Fibroblast of the aortic adventitia (primary cell): Measurements from ENCODE around the gene MAPKAP1. TPM values are rescaled to one million over a fixed set of nuclear protein-coding genes. Genes with fewer than 3 reads are reported as not detected.
A peak's percentile ranks its signal among the peaks of the same experiment; 100 is the strongest.

ENCODE experiments used
- DNase-seq: peaks from one replicate; pipeline ENCODE4 v3.0.0-alpha.2; 2010; ENCODE audit warnings: low read depth
- H3K4me3 ChIP-seq: 2 replicates; pipeline ENCODE4 v1.5.1; 2011; ENCODE audit warnings: low read depth, mild to moderate bottlenecking, control low read depth, low read length, moderate library complexity
- total RNA-seq: library from RNA; depleted of rRNA; stranded (reverse); fragments of >200 nt; gene quantifications from 2 replicates; pipeline ENCODE4 v1.2.3, GENCODE V29; 2012; ENCODE audit warnings: low replicate concordance
- TF ChIP-seq, protein P1 (sequence below): IDR thresholded peaks from 2 replicates; pipeline ENCODE4 v1.5.1; 2011; ENCODE audit warnings: mild to moderate bottlenecking, low read length, control low read depth, inconsistent platforms; ENCODE audit not compliant: insufficient read depth

Gene MAPKAP1
- total RNA-seq, 1 donor: 90.6 TPM

DNA sequence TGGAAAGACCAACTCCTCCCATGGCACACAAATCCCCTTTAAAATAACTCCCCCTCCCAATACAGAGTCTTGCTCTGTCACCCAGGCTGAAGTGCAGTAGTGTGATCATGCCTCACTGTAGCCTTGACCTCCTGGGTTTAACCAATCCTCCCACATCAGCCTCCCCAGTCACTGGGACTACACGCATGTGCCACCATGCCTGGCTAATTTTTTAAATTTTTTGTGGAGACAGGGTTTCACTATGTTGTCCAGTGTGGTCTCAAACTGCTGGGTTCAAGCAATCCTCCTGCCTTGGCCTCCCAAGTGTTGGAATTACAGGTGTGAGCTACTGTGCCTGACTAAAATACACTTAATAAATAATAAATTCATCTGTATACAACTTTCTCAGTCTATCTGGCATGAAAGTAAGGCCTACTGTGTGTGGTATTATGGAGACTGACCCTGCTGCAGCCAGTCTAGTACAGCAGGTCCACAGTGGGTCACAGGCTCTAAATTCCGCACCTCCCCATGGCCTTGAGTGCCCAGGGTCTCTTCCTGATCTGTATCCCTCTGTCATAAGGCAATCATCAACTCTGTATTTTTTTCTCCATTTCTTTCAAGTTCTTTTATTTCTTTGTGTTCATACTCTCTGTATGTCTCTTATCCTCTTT, 169.4 kb downstream of the MAPKAP1 start:
- H3K4me3 ChIP-seq: no peak overlapping the region
- no peak for DNase-seq
- TF ChIP-seq, protein P1, sequence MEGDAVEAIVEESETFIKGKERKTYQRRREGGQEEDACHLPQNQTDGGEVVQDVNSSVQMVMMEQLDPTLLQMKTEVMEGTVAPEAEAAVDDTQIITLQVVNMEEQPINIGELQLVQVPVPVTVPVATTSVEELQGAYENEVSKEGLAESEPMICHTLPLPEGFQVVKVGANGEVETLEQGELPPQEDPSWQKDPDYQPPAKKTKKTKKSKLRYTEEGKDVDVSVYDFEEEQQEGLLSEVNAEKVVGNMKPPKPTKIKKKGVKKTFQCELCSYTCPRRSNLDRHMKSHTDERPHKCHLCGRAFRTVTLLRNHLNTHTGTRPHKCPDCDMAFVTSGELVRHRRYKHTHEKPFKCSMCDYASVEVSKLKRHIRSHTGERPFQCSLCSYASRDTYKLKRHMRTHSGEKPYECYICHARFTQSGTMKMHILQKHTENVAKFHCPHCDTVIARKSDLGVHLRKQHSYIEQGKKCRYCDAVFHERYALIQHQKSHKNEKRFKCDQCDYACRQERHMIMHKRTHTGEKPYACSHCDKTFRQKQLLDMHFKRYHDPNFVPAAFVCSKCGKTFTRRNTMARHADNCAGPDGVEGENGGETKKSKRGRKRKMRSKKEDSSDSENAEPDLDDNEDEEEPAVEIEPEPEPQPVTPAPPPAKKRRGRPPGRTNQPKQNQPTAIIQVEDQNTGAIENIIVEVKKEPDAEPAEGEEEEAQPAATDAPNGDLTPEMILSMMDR: no peak

DNA sequence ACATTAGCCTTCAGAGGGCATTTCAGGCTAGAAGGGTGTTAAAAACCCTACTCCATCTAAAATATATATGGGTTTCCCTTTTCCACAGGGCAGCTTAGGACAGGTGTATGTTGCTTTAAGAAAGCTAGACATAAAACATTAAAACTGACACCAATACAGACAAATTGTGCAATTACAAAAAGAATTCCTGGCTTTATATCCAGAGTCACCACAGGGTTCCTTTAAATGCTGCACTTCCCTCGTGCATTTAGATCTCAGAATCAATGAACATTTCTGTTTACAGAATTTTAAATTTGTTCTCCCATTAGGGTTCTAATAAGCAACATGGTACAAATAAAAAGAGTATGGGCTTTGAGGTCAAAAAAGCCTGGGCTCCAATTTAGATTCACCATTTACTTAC, 170.2 kb downstream of the MAPKAP1 start:
- DNase-seq: peak; percentile 27
- H3K4me3 ChIP-seq: no peak overlapping the region
- TF ChIP-seq, protein P1: no peak

DNA sequence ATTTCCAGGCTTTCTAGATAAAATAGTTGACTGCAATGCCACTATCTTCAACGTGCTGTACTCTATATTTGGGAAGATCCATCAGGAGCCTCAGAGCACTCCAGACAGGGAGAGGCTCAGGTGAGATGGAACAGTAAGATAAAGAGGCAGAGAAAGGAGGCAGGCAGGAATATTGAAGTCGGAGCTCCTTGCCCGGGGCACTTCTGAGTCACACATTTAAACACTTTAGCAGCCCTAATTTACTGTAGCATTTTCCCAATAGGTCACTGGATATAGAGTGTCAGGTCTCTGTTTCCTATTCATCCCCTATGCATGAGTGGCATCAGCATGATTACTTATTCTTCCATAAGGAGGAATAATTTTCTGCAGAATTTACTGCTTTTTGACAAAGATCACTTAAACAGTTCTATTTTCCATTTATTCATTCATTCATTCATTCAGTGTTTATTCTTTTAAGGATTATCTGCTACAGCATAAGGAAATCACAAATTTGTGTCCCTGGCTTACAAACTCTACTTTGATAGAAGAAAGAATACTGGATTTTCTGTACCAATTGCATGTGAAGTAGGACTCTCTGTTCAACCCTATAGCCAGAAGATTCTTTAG, 170.7 kb downstream of the MAPKAP1 start:
- TF ChIP-seq, protein P1: no peak
- H3K4me3 ChIP-seq: no peak overlapping the region
- no peak for DNase-seq

DNA sequence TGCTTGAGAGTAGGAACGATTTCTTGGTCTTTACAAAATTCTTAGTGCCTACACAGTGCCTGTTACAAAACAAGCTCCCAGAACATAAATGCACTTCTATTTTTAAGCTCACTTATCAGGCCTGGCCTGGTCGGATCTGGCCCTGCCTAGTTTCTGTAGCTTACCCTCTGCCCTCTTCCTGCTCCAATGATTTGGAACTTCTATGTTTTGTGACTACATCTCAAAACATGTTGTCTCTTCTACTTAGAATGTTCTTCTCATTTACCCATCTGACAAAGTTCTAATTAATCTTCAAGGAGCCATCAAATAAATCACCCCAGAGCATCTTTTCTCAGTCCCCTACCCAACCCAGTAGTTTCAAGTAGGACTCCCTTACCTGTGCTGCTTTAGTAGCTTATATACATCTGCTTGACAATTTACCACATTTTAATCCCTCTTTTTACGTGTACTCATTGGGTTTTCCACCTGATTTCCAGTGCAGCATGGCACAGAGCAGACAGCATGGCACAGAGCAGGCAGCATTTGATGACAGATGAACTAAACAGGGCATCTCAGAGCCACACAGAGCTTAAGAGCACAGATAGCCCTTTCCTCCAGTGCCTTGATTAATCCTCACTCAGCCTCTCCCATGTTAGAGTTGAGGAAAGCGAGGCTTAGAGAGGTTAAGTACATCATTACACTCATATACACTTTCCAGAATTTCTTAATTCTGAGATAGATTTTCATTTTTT, 171.9 kb downstream of the MAPKAP1 start:
- no peak for DNase-seq
- TF ChIP-seq, protein P1: no peak
- H3K4me3 ChIP-seq: no peak overlapping the region

DNA sequence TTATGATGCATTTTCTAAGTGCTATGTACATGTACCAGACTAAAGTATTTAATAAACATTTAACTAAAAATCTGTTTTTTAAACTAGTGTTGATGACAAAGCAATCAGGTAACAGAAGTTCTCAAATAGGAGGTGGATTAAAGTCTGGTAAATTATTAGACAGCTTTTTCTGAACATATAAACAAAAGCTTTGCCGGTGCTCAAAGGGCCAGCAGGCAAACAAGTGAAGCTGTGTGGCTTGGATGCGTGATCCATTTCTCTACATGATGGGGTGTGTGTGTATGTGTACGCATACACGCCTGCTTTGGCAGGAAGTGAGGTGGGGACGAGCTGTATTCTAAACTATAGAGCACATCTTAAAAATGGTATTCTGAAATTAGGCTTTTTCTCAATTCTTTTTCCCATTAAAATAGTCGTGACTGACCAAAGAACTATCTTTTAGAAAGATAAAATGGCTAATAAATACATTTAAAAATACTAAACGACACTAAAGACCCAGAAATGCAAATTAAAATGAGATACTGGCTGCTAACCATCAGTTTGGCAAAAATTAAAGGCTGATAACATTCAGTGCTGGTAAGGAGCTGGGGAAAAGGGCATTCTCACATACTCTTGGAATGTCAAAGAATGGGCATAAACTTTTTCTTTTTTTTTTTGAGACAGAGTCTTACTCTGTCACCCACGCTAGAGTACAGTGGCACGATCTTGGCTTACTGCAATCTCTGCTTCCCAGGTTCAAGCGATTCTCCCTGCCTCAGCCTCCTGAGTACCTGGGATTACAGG, 174.0 kb downstream of the MAPKAP1 start:
- TF ChIP-seq, protein P1: no peak
- H3K4me3 ChIP-seq: no peak overlapping the region
- no peak for DNase-seq

DNA sequence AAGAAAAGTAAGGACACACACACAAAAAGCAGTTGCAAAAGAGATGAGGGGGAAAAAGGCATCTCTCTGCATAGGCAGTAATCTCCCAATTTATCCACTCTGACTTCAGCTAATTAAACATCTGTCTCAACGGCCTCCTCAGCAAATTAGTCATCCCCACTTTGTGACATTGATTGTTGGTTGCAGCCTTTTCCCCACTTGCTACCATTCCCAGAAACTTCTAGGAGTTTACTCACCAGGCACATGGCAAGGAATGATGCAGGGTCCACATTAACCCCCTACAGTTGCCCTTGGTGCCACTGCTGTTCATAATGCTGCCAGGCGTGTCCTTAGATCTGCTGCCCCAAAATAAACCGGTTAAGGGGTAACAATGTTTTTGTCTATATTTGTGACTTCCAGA, 174.6 kb downstream of the MAPKAP1 start:
- H3K4me3 ChIP-seq: no peak overlapping the region
- TF ChIP-seq, protein P1: no peak
- no peak for DNase-seq
